ENCODE measurements around the gene SLC4A3. TPM values are rescaled to one million over a fixed set of nuclear protein-coding genes. Genes with fewer than 3 reads are reported as not detected.
A peak's percentile ranks its signal among the peaks of the same experiment; 100 is the strongest.

Gene SLC4A3
- total and polyA plus RNA-seq, 2 of the 8 experiments (the other 6 are each of a cell fraction or from before 2014, with no cell fraction given), result 4.8 to 7.4 TPM

DNA sequence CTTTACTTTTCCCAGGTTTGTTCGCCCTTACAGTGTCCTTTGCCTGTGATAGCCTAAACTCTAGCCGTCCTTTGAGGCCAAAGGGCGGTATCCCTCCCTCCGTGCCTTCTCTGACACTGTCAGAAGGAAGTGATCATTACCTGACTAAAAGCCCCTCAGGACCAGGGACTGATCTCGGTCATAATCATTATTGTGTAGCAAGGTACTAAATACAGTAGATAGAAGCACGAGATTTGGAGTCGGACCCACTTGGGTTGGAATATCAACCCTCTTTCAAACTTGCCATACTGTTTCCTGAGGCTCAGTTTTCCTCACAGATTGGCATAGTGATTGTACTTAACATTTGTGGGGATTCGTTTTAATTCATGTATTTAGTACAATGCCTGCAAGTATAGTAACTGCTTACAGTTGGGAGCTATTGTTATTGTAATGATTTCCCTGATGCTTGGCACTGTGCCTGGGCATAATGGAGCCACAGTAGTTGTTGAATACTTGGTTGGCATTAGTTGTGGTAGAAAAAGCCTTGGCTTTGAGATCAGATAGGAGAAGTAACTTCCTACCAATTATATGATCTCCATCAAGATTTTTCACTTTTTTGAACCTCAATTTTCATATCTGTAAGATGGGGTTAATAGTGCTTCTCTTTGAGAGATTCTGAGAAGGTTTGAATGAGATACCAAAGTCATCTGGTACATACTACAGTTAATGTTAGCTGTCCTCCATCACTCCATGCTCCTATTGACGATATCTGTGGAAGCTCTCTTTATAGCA, 28.9 kb upstream of the SLC4A3 start:
- Histone ChIP-seq H3K4ac (replicated peaks; ENCODE audit: insufficient read length, low read depth, low read length) (no peak overlapping the region), H3K56ac (replicated peaks; ENCODE audit: insufficient read length, low read depth, low read length) (no peak overlapping the region), H2BK15ac (ENCODE audit: low read length) (peak overlapping the region; percentile 92), H3K79me2 (ENCODE audit: control insufficient read depth in 1 of 2, insufficient read depth in 2 of 2, low read length in 2 of 2) (no peaks in the 10 kb centered on the region), H3K23ac (ENCODE audit: insufficient read length) (no peak overlapping the region), H3K27me3 (replicated peaks in 1 of 4; ENCODE audit: control insufficient read depth in 3 of 4, extremely low read depth in 1 of 4, insufficient read depth in 3 of 4, low read length in 3 of 4) (no peaks in the 10 kb centered on the region), H3K9ac (replicated peaks in 1 of 4; ENCODE audit: extremely low read depth in 1 of 4, low read depth in 3 of 4, low read length in 3 of 4) (peak overlapping the region in 2 of 4 experiments; percentile 48 to 71; a peak in 4 of 7 replicates), H2BK12ac (ENCODE audit: low read depth, low read length) (0 out of 2 replicates have a peak overlapping the region, but pooled peaks have one; percentile 46), H2BK120ac (replicated peaks; ENCODE audit: low read depth, low read length) (peak overlapping the region; percentile 1), H3K9me3 (ENCODE audit: insufficient read depth in 2 of 2, low read depth in 1 of 2, low read length in 1 of 2) (no peaks in the 10 kb centered on the region), H3K18ac (ENCODE audit: extremely low read depth, low read length) (peak overlapping the region; percentile 81; the same call in 1 of the 2 replicates), H3K79me1 (ENCODE audit: low read depth, low read length) (no peaks in the 10 kb centered on the region; the same call in 1 of the 2 replicates), H4K8ac (ENCODE audit: extremely low read depth, insufficient read depth, low read length) (peak overlapping the region; percentile 82; the same call in 1 of the 2 replicates), H3K4me2 (ENCODE audit: insufficient read depth in 1 of 2, low read depth in 2 of 2, low read length in 2 of 2) (peak overlapping the region; percentile 84 to 88), H3K36me3 (ENCODE audit: control insufficient read depth in 2 of 4, insufficient read depth in 4 of 4, low read length in 3 of 4) (peaks cover 0 to 6% (median 0%) of the 10 kb centered on the region in 4 experiments; a peak in 4 of 8 replicates), H2BK20ac (ENCODE audit: low read length) (no peak overlapping the region; the same call in 1 of the 2 replicates), H3K27ac (ENCODE audit: low read depth, low read length) (0 out of 2 replicates have a peak overlapping the region, but pooled peaks have one; percentile 4), H4K5ac (ENCODE audit: insufficient read length, low read depth, low read length) (peak overlapping the region; percentile 77), H3K14ac (ENCODE audit: insufficient read length) (no peak overlapping the region), H3K4me1 (replicated peaks in 1 of 4; ENCODE audit: control insufficient read depth in 3 of 4, insufficient read depth in 4 of 4, low read length in 3 of 4) (peaks cover 0 to 13% (median 2%) of the 10 kb centered on the region in 4 experiments; a peak in 4 of 7 replicates), H4K91ac (replicated peaks; ENCODE audit: insufficient read length, low read length) (peak overlapping the region; percentile 80), H2AFZ (ENCODE audit: low read length) (peak overlapping the region; percentile 91), H2BK5ac (ENCODE audit: low read depth, low read length) (peak overlapping the region; percentile 95), H3K23me2 (ENCODE audit: low read depth, low read length) (peaks cover 2% of the 10 kb centered on the region; the same call in 1 of the 2 replicates), H2AK5ac (ENCODE audit: low read depth, low read length) (peak overlapping the region; percentile 54; the same call in 1 of the 2 replicates), H3K4me3 (ENCODE audit: extremely low read depth in 1 of 4, insufficient read depth in 2 of 4, low read depth in 3 of 4, low read length in 4 of 4) (peak overlapping the region; percentile 75 to 87 (median 84)), H4K20me1 (replicated peaks in 1 of 2; ENCODE audit: control insufficient read depth in 1 of 2, insufficient read depth in 2 of 2, low read length in 2 of 2) (no peaks in the 10 kb centered on the region)
- WGBS, 2 experiments (ENCODE audit: extremely low coverage in 1 of 2, insufficient coverage in 1 of 2, insufficient read length in 1 of 2, insufficient replicate concordance in 2 of 2, low coverage in 1 of 2, low lambda C conversion rate in 2 of 2, missing lambda C conversion rate in 1 of 2), result 34% methylated on average over 9 of the region's 9 CpGs; no CpG with 5 or more reads in 1 of the 2 experiments
- DNase-seq (ENCODE audit: low read depth in 1 of 2, low spot score in 2 of 2) (no peak), FAIRE-seq (no peak)
- CTCF ChIA-PET (ENCODE audit: partially characterized antibody), result interaction anchor here (0.7 to 14.4 kb wide), 9 partner anchors 22 to 77 kb away, joined by 3 to 143 read pairs (median 4); partner anchors contain the start of genes INHA and OBSL1
- POLR2A ChIA-PET (ENCODE audit: partially characterized antibody), result interaction anchor here (0.6 to 13.4 kb wide), 20 partner anchors 10 to 614 kb away, joined by 3 to 127 read pairs (median 6); partner anchors contain the start of genes CHPF, GMPPA, INHA and OBSL1
- TF ChIP-seq CHD1 (IDR thresholded peaks at IDR 0.05; ENCODE audit: low read depth, low read length) (no peak), SAP30 (IDR thresholded peaks at IDR 0.05; ENCODE audit: insufficient read depth, insufficient replicate concordance, low read length) (no peak)
